ENCODE data around the gene KCNJ3.

- no peak for TF ChIP-seq CTCF (IDR thresholded peaks at IDR 0.05)
- TF ChIP-seq POLR2A (IDR thresholded peaks at IDR 0.05): no peak
Observed at GRCh38 chr2:154758871-154759270, 60.4 kb downstream of the KCNJ3 start.
